Cardiac muscle cell (in vitro differentiated cells and primary cell): Measurements from ENCODE around the gene DENND2A. TPM values are rescaled to one million over a fixed set of nuclear protein-coding genes. Genes with fewer than 3 reads are reported as not detected.
A peak's percentile ranks its signal among the peaks of the same experiment; 100 is the strongest.
"Not testable (repeated sequence)": the region's sequence is repeated elsewhere in the genome, so short reads cannot be mapped to it uniquely, and the experiment has no call there.

ENCODE experiments used
- DNase-seq, 2 donors: peaks; one replicate each; pipeline versions ENCODE4 v3.0.0 to v3.0.0-alpha.2; 2010 to 2017; ENCODE audit warnings: low read depth in 1 of 2, low spot score in 1 of 2
- H3K27ac ChIP-seq: fragments of 200-600 bp; sonication (generic); 2 replicates; pipeline ENCODE4 v1.5.1; 2016
- H3K27me3 ChIP-seq: fragments of 200-600 bp; sonication (generic); 2 replicates; pipeline ENCODE4 v1.6.0; 2016; ENCODE audit warnings: control low read depth
- H3K36me3 ChIP-seq: fragments of 200-600 bp; sonication (generic); 2 replicates; pipeline ENCODE4 v1.5.1; 2016; ENCODE audit warnings: control low read depth
- H3K4me1 ChIP-seq: fragments of 200-600 bp; sonication (generic); 2 replicates; pipeline ENCODE4 v1.8.1; 2017; ENCODE audit warnings: low read depth, mild to moderate bottlenecking, mixed run types
- H3K4me3 ChIP-seq: fragments of 200-600 bp; sonication (generic); 2 replicates; pipeline ENCODE4 v1.5.1; 2016; ENCODE audit warnings: mild to moderate bottlenecking
- H3K9me3 ChIP-seq: fragments of 200-600 bp; sonication (generic); 2 replicates; pipeline ENCODE4 v1.5.1; 2017; ENCODE audit warnings: low read depth, mild to moderate bottlenecking, control low read depth
- polyA plus RNA-seq: library from polyadenylated mRNA; unstranded; fragments of >200 nt; fragmentation: Nextera tagmentation; extraction: Ambion mirVana; gene quantifications from 2 replicates; pipeline ENCODE4 v1.2.1, GENCODE V29; 2016
- total RNA-seq: library from RNA; depleted of rRNA; stranded (reverse); fragments of >200 nt; gene quantifications from 2 replicates; pipeline ENCODE4 v1.2.3, GENCODE V29; 2016
- TF ChIP-seq, protein P1 (sequence below): IDR thresholded peaks from 2 replicates; pipeline ENCODE4 v1.5.1; 2012; ENCODE audit warnings: low read depth, mild to moderate bottlenecking, low read length

Gene DENND2A
- total and polyA plus RNA-seq, 2 experiments from 2014 or later = 14.0 to 21.7 TPM

DNA sequence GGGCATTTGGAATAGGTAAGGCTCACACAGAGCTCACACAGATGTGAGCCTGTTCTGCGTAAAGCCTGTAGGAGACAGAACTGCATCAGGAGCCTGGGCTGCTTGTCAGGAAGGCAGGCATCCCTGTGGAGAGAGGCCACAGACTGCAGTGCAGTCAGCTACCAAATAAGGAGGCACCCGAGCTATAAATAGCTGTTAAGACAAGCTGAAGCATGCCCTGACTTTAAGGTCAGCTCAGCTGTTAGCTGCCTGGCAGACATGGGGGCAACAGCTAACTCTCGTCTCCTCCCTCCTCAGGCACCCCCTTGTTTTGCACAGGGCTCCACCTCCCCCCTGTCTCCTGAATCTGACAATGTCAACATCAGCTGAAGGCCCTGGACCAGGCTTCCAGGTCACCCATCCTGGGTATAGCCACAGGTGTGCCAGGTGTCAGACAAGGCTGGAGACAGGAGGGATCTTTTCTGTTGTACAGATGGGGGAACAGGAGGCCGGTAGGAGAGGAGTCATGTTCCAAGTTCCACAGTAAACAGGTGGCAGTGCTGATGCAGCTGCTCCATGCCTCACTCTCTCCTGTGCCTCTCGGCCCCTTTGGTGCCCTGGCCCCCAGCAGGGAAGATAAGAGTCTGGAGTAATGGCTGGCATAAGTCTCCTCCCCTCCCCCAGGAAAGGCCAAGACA, 133.7 kb downstream of the DENND2A start:
- TF ChIP-seq, protein P1, sequence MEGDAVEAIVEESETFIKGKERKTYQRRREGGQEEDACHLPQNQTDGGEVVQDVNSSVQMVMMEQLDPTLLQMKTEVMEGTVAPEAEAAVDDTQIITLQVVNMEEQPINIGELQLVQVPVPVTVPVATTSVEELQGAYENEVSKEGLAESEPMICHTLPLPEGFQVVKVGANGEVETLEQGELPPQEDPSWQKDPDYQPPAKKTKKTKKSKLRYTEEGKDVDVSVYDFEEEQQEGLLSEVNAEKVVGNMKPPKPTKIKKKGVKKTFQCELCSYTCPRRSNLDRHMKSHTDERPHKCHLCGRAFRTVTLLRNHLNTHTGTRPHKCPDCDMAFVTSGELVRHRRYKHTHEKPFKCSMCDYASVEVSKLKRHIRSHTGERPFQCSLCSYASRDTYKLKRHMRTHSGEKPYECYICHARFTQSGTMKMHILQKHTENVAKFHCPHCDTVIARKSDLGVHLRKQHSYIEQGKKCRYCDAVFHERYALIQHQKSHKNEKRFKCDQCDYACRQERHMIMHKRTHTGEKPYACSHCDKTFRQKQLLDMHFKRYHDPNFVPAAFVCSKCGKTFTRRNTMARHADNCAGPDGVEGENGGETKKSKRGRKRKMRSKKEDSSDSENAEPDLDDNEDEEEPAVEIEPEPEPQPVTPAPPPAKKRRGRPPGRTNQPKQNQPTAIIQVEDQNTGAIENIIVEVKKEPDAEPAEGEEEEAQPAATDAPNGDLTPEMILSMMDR = no peak
- no peaks in the 10 kb centered on the region for H3K27me3 ChIP-seq
- H3K4me1 ChIP-seq = peaks cover 26% of the 10 kb centered on the region
- H3K27ac ChIP-seq = peak overlapping the region; percentile 99
- DNase-seq = peak; percentile 55 to 95
- H3K9me3 ChIP-seq = no peaks in the 10 kb centered on the region
- no peak overlapping the region for H3K4me3 ChIP-seq
- H3K36me3 ChIP-seq = no peaks in the 10 kb centered on the region

DNA sequence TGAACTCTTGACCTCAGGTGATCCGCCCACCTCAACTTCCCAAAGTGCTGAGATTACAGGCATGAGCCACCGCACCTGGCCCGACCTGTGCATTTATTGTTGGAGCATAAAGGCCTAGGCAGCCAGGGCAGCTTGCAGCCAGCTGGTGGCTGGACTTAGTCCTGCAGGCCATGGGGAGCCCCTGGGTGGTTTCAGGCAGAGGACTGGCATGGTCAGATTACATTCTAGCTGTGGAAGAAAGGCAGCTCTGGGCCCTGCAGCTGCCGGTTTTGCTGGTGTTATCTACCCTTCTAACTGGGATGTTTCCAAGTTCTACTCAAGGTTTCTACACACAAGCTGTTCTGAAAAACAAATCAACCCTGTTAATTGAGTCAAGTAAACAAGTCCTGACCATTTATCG, 138.6 kb downstream of the DENND2A start:
- DNase-seq = peak in 1 of 2 donors; percentile 10
- H3K36me3 ChIP-seq = no peaks in the 10 kb centered on the region
- no peaks in the 10 kb centered on the region for H3K27me3 ChIP-seq
- H3K4me1 ChIP-seq = peaks cover 8% of the 10 kb centered on the region
- TF ChIP-seq, protein P1 = no peak
- peak overlapping the region; percentile 20 for H3K27ac ChIP-seq
- no peak overlapping the region for H3K4me3 ChIP-seq
- no peaks in the 10 kb centered on the region for H3K9me3 ChIP-seq

DNA sequence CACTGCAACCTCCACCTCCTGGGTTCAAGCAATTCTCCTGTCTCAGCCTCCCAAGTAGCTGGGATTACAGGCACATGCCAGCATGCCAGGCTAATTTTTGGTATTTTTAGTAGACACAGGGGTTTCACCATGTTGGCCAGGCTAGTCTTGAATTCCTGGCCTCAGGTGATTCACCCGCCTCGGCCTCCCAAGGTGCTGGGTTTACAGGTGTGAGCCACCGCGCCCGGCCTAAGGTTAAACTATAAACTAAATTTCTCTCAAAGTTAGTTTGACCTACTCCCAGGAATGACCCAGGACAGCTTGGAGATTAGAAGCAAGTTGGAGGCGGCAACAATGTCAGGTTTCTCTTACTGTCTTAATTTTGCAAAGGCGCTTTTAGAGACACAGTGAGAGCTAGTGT, 142.8 kb downstream of the DENND2A start:
- DNase-seq, H3K4me3 ChIP-seq, H3K36me3 ChIP-seq, H3K9me3 ChIP-seq, H3K27me3 ChIP-seq, H3K4me1 ChIP-seq: not testable (repeated sequence)
- peak overlapping the region; percentile 54 for H3K27ac ChIP-seq

DNA sequence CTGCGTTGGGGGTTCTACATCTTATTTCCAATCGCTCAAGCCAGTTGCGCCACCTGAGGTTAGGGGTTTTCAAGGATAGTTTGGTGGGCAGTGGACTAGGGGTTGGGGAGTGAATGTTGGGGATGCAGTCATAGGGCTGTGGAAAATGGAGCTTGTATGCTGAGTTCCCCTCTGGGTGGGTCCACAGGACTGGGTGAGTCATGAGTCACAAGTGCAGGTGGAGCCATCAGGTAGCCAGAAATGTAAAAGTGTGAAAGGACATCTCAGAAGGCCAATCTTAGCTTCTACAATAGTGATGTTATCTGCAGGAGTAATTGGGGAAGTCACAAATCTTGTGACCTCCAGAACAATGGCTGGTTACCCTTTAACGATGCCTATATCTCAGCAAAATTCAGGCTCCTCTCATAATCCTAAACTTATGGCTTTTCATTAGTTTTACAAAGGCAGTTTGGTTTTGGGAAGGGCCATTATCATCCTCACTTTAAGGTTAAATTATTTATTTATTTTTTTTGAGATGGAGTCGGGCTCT, 143.3 kb downstream of the DENND2A start:
- TF ChIP-seq, protein P1 = no peak
- Histone ChIP-seq H3K27me3 (no peaks in the 10 kb centered on the region), H3K9me3 (no peaks in the 10 kb centered on the region), H3K4me3 (no peak overlapping the region), H3K36me3 (no peaks in the 10 kb centered on the region), H3K4me1 (no peaks in the 10 kb centered on the region), H3K27ac (no peak overlapping the region)
- no peak for DNase-seq

DNA sequence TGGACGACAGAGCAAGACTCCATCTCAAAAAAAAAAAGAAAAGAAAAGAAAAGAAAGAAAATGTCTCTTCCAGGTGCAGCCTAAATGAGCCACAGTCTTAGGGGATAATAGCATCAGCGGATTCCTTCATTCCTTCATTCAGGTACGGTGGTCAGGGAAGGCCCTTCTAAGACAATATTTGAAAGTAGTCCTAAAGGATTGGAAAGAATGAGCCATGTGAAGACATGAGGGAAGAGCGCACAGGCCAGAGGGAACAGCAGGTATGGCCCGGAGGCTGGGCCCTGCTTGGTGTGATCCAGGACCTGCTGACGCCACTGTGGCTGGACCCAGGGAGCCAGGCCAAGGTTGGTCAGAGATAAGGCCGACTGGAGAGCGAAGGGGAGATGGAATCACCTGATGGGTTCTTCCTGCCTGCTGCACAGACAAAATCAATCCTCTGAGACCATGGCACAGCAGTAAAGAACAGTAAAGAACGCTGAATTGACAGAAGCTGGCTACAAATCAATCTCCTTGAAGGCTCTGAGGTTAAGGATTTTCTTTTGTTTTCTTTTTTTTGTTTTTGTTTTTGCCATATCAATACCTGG, 145.0 kb downstream of the DENND2A start:
- Histone ChIP-seq H3K4me3 (no peak overlapping the region), H3K9me3 (no peaks in the 10 kb centered on the region), H3K4me1 (no peaks in the 10 kb centered on the region), H3K36me3 (no peaks in the 10 kb centered on the region), H3K27me3 (no peaks in the 10 kb centered on the region), H3K27ac (no peak overlapping the region)
- TF ChIP-seq, protein P1 = no peak
- no peak for DNase-seq

DNA sequence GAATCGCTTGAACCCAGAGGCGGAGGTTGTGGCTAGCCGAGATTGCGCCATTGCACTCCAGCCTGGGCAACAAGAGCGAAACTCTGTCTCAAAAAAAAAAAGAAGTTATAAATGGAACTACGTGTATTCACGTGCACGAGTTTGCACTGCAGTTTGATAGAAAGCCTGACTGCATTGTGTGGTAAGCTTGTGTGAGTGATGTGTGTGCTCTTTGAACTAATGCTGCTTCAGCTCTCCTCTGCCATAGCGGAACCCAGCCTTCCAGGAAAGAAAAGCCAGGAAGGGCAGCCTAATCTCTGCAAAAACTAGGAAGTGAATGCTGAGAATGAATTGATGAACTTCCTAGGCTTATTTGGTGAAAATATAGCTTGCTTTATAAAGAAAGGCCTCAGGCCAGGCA, 145.7 kb downstream of the DENND2A start:
- Histone ChIP-seq H3K4me1 (no peaks in the 10 kb centered on the region), H3K27me3 (no peaks in the 10 kb centered on the region), H3K9me3 (no peaks in the 10 kb centered on the region), H3K36me3 (no peaks in the 10 kb centered on the region), H3K4me3 (no peak overlapping the region), H3K27ac (no peak overlapping the region)
- DNase-seq = no peak
- TF ChIP-seq, protein P1 = no peak
